B cell (primary cell): ENCODE data around the gene HES2.

Experiments
- CTCF ChIP-seq: fragments of 200-600 bp; IDR thresholded peaks from one replicate; pipeline ENCODE4 v1.8.0; 2022; ENCODE audit warnings: antibody characterized with exemption, mild to moderate bottlenecking
- EZH2 ChIP-seq: IDR thresholded peaks from 2 replicates; pipeline ENCODE4 v1.6.1; 2012; ENCODE audit warnings: borderline replicate concordance, low read depth, mild to moderate bottlenecking, moderate library complexity, low read length; ENCODE audit not compliant: insufficient read depth, poor library complexity, severe bottlenecking

- peak; percentile 76 for TF ChIP-seq EZH2
- TF ChIP-seq CTCF, result no peak
Observed at GRCh38 chr1:6420454-6421042, 829 bp upstream of the HES2 start.
